C4-2B (cell line): ENCODE results near the gene P3H2.
"Not testable (repeated sequence)": the region's sequence is repeated elsewhere in the genome, so short reads cannot be mapped to it uniquely, and the experiment has no call there.

Source experiments
- H3K27ac ChIP-seq: fragments of 450-650 bp; 2 replicates; pipeline ENCODE4 v1.5.1; 2017
- ZFX ChIP-seq: fragments of 450-650 bp; IDR thresholded peaks from 2 replicates; pipeline ENCODE4 v1.6.1; 2017
- TF ChIP-seq, protein P1 (sequence below): fragments of 450-650 bp; conservative IDR thresholded peaks from 2 replicates; pipeline ENCODE4 v1.5.1; 2017; ENCODE audit warnings: mild to moderate bottlenecking

Gene P3H2

DNA sequence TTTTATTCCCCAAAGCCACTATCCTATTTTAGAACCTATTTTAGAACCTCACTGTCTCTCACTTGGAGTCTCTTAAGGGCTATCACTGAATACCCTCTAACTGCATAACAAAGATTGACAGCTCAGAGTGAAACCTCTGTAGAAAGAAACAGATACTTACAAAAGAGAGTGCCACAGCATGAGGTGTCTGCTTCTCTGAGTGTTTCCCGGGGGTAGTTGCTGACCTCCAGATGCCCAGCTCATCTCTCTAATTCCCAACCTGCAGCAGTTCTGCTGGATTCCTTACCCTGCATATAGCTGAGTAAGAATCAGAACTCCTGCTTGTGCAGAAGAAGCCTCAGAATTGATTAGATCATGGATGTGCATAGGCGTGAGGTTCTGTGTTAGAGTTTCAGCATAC lies 34.5 kb downstream of the P3H2 start:
- TF ChIP-seq ZFX: no peak
- TF ChIP-seq, protein P1, sequence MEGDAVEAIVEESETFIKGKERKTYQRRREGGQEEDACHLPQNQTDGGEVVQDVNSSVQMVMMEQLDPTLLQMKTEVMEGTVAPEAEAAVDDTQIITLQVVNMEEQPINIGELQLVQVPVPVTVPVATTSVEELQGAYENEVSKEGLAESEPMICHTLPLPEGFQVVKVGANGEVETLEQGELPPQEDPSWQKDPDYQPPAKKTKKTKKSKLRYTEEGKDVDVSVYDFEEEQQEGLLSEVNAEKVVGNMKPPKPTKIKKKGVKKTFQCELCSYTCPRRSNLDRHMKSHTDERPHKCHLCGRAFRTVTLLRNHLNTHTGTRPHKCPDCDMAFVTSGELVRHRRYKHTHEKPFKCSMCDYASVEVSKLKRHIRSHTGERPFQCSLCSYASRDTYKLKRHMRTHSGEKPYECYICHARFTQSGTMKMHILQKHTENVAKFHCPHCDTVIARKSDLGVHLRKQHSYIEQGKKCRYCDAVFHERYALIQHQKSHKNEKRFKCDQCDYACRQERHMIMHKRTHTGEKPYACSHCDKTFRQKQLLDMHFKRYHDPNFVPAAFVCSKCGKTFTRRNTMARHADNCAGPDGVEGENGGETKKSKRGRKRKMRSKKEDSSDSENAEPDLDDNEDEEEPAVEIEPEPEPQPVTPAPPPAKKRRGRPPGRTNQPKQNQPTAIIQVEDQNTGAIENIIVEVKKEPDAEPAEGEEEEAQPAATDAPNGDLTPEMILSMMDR: no peak
- H3K27ac ChIP-seq: no peak overlapping the region

DNA sequence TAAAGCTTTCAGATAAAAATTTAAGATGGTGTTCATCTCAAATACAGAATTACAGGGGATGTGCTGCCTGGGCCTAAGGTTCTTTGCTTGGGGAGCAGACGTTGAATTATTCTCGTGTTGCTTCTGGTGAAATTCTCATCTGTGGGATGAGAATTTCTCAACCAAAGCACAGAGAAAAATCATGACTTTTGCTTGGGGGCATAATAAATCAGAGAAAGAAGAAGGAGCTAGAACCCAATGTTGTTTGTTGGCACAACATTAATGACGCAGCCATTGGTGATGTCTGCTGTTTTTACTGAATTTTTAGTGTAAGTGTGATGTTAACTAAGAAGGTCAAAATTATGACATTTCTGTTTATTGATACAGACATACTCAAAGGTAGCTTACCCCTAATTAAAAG lies 35.7 kb downstream of the P3H2 start:
- TF ChIP-seq ZFX: no peak
- TF ChIP-seq, protein P1: no peak
- no peak overlapping the region for H3K27ac ChIP-seq

DNA sequence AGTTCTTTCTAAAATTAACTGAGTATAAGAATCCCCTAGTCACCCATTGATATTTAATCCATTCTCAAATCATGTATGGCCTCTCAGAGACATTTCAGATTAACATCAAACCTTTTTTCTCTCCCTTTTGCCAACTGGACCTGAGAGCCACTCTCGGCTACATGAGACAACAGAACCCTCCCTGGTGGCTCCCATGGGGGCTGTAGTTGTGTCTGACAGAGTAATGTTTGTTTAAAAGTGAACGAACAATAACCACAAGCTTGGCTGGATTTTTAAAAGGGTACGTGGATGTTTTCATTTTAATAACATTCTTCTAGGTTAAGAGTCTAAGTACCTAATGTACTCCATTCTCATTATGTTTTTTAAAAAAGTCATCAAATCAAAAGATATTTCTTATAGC lies 37.1 kb downstream of the P3H2 start:
- no peak for TF ChIP-seq ZFX
- TF ChIP-seq, protein P1: no peak
- H3K27ac ChIP-seq: no peak overlapping the region

DNA sequence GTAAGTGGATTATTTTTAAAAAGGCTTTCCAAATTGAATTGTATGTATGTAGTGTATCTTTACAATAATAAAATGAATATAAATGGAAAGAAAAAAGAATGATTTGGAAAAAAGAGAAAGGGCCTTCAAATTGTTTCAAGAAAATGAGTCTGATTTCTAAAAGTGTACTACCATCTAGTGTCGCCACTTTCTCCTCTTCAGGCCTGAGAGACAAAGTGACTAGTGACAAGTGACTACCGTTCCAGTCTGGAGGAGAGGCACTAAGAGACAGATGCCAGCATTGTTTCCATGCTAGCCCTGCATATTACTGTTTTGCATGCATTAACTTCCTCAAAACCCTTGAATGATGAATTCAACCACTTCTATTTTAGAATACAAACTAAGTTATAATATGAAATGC lies 39.3 kb downstream of the P3H2 start:
- no peak for TF ChIP-seq ZFX
- TF ChIP-seq, protein P1: no peak
- no peak overlapping the region for H3K27ac ChIP-seq

DNA sequence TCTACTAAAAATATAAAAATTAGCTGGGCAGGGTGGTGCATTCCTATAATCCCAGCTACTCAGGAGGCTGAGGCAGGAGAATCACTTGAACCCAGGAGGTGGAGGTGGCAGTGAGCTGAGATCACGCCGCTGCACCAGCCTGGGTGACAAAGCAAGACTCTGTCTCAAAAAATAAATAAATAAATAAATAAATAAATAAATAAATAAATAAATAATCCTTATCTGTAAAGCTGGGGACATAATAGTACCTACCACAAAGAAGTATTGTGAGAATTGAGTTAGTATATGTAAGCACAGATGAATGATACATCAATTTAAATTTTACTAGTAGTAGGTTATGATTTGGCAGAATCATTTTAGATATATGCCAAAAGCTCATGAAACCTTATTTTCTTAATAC lies 41.5 kb downstream of the P3H2 start:
- not testable (repeated sequence) for H3K27ac ChIP-seq

DNA sequence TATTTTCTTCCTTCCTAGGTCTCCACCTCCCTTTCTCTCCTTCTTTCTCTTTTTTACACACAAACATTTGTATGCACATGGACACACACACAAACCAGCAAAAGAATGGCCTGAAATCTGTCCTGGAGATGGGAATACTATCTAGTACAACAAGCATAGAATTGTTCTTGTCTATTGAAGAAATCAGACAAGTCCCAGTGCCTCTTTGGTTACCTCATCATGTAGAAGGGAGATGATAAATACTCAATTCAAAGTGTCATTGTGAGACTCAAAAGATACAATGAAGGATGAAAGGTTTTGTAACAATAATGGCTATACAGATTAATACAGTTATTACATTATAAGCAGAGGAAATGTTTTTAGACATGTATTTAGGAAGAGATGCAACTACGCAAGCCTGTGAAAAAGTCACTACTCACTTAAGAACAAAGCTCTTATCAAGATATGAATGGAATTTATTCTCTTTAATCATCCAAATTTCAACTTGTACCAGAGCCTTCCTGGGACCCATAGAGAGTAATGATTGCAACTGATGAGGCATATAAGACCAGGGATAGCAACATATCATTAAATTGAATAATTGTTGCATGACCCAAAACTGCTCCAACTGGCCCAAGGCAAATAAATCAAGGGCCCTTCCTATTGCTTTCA lies 43.2 kb downstream of the P3H2 start:
- TF ChIP-seq, protein P1: no peak
- no peak for TF ChIP-seq ZFX
- no peak overlapping the region for H3K27ac ChIP-seq

DNA sequence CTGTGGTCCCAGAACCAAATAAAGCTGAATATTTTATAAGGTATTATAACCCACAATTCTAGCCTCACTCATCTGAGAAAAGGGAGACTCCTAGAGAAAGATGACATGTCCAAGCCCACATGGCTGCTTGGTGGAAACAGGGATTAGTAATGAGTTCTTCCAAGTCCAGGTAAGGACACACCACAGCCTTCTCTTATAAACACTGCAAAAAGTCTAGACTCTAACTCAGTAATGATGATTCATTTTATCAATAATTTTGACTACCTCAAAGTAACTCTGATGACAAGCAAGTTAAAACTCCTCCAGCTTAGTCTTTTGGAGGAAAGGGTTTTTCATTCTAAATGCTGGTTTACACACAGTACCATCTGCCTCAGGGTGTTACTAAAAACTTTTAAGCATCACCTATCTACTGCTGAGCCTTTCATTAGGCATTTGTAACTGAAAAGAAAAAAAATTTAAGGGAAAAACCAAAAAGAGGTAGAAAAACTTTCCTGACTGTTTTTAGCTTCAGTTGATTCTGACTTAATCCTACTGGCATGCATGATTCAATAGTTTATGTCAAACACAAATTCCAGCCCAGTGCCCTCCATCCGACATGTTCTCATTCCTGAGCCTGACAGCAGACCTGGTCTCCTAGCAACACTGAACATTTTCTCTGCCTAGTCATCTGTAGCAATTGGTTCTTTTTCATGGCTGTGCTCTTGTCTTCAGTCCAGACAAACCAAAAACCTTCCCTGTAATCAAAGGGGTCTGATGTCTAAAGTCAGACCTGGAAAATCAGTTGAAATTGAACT lies 43.9 kb downstream of the P3H2 start:
- no peak overlapping the region for H3K27ac ChIP-seq
- TF ChIP-seq, protein P1: no peak
- no peak for TF ChIP-seq ZFX
